Activated T-cell treated with anti-CD3 and anti-CD28 coated beads, Interleukin-2, amount 50 U/mL, for 1 hour (primary cell): Measurements from ENCODE around the gene GRIP2.

ENCODE experiments used
- DNase-seq: peaks from one replicate; pipeline ENCODE4 v3.0.0-alpha.2; 2020

The GRIP2 gene

GRCh38 chr3:14561051-14561960 is 21.2 kb upstream of the GRIP2 start:
- DNase-seq = no peak

GRCh38 chr3:14560110-14560509 is 20.0 kb upstream of the GRIP2 start:
- DNase-seq = no peak

- DNase-seq = no peak
Observed at GRCh38 chr3:14558029-14558428, 17.9 kb upstream of the GRIP2 start.

GRCh38 chr3:14555835-14556234 is 15.7 kb upstream of the GRIP2 start:
- DNase-seq = no peak

DNA sequence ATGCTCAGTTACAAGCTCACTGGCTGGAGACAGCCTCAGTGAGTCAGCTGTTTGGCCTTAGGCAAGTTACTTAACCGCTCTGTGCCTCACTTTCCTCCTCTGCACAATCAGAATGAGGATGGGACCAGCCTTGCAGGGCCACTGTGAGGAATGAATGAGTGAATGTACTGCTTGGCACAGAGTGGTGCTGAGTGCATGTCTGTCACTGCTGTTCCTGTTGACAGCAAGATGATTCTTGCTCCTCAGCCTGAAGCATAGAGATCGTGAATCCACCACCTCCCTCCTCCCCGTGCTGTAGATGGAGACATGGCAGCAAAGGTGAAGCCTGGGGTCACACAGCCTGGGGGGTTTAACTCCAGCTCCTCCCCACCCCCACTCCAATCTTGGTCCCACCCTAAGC is 14.6 kb upstream of the GRIP2 start:
- DNase-seq = no peak

DNA sequence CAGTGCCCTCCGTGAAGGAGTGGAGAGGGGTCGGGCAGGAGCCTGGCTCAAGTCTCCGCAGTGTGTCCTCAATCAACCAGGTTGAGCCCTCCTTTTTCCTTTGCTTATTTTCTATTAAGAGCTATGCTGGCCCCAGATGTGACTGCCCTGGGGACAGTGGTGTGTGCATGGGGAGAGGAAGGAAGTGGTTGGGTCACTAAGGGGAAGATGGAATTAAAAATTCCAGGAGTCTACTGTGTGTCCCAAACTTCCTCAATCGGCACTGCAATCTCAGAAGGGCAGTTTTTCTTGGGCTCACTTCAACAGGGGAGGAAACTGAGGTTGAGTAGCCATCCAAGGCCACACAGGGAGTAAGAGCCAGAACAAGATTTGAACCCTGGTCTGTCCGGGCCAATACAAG is 13.7 kb upstream of the GRIP2 start:
- no peak for DNase-seq

DNA sequence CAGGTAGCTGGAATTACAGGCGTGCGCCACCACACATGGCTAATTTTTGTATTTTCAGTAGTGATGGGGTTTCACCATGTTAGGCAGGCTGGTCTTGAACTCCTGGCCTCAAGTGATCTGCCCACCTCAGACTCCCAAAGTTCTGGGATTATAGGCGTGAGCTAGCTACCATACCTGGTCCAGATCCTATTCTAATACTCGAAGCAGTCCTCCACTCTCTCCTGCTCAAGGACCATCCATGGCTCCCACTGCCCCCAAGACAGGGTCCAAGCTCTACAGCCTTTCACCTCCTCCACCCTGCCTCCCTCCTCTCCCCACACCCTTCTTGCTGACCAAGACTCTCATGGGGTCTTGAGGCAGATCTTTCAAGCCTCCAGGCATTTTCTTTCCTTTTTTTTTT is 12.6 kb upstream of the GRIP2 start:
- DNase-seq = no peak

DNA sequence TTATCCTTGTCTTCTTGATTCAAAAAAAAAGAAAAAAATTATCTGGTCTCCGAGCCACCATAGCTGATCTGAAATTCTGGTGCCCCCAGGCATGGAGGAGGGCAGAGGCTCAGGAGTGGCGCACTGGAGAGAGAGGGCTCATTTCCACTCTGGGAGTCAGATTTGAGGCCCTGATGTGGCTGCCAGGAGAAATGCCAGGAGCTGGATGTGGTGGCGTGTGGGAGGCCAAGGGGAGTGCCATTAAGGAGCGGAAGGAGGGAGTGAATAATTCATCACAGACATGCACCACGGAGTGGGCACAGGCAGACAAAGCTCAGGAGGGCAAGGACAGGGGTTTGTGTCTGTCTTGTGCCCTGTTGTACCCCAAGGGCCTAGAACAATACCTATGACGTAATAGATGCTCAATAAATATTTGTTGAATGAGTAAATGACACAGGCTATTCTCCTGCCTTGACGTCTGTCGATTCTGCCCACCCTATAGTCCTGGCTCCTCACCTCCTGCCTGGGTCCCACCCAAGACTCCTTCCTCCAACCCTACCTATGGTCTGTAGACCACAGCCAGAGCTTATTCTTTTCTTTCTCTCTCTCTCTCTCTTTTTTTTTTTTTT is 12.0 kb upstream of the GRIP2 start:
- DNase-seq = no peak

DNA sequence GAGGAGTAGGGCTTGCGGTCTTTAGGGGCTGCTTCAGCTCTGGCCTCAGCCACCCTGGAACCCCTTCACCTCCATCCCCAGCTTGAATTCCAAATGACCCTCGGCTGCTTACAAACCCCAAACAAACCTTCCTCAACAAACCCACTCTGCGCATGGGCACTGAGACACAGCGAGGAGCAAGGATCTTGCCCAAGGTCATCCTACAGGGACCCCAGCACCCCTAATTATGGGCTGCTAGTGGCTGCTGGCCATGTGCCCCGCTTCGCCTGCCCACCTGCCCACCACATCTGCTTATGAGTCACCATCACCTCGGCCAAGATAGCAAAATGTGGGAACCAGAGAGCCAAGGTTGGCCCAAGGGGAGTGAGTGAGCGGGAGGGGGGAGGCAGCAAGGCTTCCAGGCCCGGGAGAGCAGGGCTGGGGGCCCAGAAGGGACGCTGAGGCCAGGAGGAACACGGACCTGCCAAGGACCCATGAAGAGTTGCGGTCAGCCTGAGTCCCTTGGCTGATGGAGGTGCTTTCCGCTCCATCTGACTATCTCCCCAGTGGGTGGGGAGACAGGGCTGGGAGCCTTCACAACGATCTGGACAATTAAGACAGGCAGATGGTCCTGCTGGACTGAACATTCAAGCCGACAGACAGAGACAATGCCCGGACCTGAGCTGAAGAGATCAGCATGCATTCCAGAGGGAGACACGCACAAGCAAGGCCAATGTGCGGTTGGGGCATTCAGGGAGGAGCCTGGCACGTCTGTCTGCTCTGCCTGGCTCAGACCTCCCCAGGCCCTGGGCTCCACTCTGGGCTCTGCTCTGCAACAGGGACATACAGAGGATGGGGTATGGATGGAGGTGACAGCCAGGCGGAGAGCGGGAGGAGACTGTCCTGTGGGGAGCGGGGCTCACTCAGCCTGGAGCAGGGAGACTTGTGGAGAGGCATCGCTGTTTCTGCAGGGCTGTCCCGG is 10.8 kb upstream of the GRIP2 start:
- DNase-seq = no peak

GRCh38 chr3:14550181-14550580 is 10.0 kb upstream of the GRIP2 start:
- DNase-seq = no peak

GRCh38 chr3:14549256-14549919 is 9.2 kb upstream of the GRIP2 start:
- DNase-seq = no peak

- DNase-seq = peak; percentile 27
Observed at GRCh38 chr3:14548321-14548729, 8.2 kb upstream of the GRIP2 start.

DNA sequence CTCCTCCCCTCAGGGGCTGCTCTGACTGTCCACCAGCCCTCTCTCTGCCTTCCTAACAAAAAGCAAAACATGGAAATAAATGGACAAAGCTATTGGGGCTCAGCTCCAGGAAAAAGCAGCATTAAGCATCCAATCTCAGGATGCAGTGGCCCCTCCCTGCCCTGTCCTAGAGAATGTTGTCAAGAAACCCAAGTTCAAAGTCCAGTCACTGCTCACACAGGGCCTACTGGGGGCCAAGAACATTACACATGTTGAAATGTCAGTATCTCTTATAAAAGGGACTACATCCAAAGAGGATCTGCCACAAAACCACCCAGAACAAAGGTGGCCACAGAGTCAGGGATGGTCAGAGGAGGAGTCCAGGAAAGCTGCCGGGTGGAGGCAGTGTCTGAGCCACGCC is 7.6 kb upstream of the GRIP2 start:
- DNase-seq = no peak

- no peak for DNase-seq
Observed at GRCh38 chr3:14546041-14546440, 5.9 kb upstream of the GRIP2 start.

DNA sequence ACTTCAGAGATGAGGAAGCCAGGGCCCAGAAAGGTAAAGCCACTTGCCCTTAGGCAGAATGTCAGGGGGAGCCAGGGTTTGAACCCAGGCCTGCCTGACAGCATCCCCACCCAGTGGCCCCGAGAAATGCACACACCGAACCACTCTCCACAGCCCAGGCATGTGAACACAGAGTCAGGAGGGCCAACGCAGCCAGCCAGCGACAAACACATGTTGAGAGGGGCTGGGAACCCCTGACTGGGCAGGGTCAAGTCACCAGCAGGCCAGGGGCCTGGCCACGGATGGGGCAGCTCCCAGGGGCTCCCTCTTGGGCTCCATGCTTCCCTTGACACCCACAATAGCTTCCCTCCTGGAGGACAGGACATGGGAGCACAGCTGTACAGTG is 5.1 kb upstream of the GRIP2 start:
- DNase-seq = no peak

DNA sequence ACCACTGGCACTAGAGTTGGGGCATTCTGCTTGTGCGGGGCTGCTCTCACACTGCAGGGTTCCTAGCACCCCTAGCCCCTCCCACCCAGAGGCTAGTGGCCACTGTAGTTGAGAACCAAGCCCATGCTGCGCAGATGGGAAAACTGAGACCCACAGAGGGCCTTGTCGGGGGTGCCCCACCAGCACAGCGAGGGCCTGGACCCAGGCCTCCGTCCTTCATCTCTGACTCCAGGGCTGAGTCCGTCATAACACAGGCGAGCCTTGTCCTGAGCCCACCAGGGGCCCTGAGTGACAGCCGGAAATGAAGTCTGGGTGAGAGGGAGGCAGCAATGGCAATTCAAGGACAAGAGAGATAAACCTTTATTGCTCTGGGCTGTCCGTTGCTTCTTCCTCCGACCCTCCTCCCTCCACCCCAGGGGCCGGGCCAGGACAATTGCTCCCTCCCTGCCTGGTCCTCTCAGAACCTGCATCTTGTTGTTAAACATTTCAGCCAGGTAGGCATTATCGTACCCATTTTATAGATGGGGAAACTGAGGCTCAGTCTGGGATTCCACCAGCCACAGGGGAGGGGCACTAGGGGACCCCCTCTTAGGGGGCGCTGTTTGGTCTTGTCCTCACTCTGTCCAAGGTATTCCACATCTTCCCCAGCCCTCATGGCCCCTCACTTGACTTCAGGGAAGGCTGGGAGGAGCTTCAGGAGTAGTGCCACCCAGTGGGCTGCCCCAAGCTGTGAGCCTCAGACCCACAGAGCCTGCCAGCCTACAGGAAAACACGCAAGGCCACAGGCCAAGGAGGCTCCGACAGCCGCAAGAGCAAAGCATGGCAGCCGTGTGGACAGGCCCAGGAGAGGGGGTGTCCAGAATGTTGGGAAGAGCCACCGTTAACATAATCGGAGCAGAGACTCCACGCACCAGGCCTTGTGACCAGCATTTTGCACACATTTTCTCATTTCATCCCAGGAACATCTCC is 4.4 kb upstream of the GRIP2 start:
- DNase-seq = no peak

DNA sequence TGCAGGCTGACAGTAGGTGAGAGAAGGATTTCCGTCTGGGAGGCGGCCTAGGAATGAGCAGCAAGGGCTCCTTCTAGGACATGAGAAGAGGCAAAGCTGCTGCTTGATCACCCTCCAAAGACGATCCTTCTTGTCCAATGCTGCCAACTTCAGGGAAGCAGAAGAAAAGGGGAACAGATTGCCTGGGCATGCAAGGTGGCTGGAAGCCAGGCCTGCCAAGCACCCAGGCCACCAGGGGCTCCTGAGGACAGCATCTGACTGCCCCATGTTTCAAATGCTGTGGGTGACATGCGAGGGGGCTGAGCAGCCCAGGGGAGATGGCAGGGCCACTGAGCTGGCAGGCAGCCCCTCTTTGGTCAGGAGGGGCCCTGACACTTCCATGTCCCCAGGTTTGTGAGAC is 3.3 kb upstream of the GRIP2 start:
- no peak for DNase-seq

- no peak for DNase-seq
Observed at GRCh38 chr3:14542656-14543055, 2.5 kb upstream of the GRIP2 start.

DNA sequence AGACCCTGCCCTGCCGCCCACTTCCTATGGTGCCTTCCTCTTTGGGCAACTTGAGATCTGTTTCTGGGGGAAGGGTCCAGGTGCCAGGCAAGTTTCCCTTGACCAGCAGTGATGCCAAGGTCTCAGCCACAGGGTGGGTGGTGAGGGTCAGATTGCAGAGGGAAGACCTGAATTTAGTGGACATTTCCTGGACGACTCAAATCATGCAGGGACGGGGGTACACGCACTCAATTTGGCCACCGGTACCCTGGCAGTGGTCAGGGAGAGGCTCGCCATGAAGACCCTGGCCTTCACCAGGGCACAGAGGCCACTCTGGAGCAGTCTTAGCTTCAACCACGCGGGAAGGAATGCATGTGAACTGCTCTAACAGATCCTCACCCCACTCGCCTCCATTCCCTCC is 1.5 kb upstream of the GRIP2 start:
- DNase-seq = no peak

DNA sequence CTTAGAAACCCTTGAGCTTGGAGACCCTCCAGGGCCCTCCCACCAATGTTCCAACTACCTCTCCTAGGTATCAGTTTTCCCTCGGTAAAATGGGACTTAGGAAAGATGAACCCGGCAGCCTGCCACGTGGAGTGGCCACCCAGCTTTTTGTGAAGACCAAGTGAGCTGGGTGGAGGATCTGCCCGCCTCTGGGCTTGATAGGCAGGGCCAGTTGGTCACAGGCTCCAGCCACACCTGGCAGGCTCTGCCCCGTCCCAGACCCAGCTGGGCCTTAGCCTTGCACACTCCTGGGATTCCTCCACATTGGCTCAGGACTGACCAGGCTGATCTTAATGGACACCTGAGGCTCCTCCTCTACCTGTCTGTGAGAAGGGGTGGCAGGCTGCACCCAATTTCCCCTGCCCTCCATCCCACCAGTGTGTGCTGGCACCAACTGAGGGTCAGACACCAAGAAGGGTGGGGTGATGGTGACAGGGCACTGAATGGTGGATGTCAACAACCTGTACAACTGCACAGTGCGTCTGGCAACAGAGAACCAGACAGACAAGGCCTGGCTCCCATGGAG is 761 bp upstream of the GRIP2 start:
- no peak for DNase-seq

GRCh38 chr3:14539384-14539741 is 779 bp downstream of the GRIP2 start:
- DNase-seq = no peak
